Measurements from ENCODE around the gene C16orf90.

The C16orf90 gene

GRCh38 chr16:3495176-3495575 is at the start of gene C16orf90:
TSS of gene C16orf90 (minus strand) at chr16:3495489. CDS start at chr16:3495421, 68 bp downstream.
- no peak for DNase-seq

GRCh38 chr16:3542601-3543373 is 47.5 kb upstream of the C16orf90 start:
- DNase-seq = peak; percentile 19

GRCh38 chr16:3541527-3542155 is 46.4 kb upstream of the C16orf90 start:
- no peak for DNase-seq

GRCh38 chr16:3538222-3538621 is 42.9 kb upstream of the C16orf90 start:
- DNase-seq = no peak

- DNase-seq = no peak
These were observed 41.6 kb upstream of the C16orf90 start for GRCh38 chr16:3536851-3537250.

- no peak for DNase-seq
These were observed 41.0 kb upstream of the C16orf90 start for GRCh38 chr16:3536271-3536731.

- no peak for DNase-seq
These were observed 38.8 kb upstream of the C16orf90 start for GRCh38 chr16:3534126-3534525.

- DNase-seq = peak; percentile 46
These were observed 37.5 kb upstream of the C16orf90 start for GRCh38 chr16:3532741-3533140.

- peak; percentile 53 for DNase-seq
These were observed 35.2 kb upstream of the C16orf90 start for GRCh38 chr16:3530371-3530914.

GRCh38 chr16:3529175-3529574 is 33.9 kb upstream of the C16orf90 start:
- no peak for DNase-seq

GRCh38 chr16:3528406-3528805 is 33.1 kb upstream of the C16orf90 start:
- DNase-seq = peak; percentile 19

- peak; percentile 82 for DNase-seq
These were observed 32.0 kb upstream of the C16orf90 start for GRCh38 chr16:3527216-3527829.

- DNase-seq = peak; percentile 17
These were observed 30.7 kb upstream of the C16orf90 start for GRCh38 chr16:3525951-3526350.

GRCh38 chr16:3523281-3523680 is 28.0 kb upstream of the C16orf90 start:
- no peak for DNase-seq

GRCh38 chr16:3520841-3521240 is 25.6 kb upstream of the C16orf90 start:
- no peak for DNase-seq

GRCh38 chr16:3520413-3520812 is 25.1 kb upstream of the C16orf90 start:
- no peak for DNase-seq

GRCh38 chr16:3519581-3519980 is 24.3 kb upstream of the C16orf90 start:
- DNase-seq = no peak

- DNase-seq = no peak
These were observed 23.7 kb upstream of the C16orf90 start for GRCh38 chr16:3518986-3519348.

- DNase-seq = no peak
These were observed 23.1 kb upstream of the C16orf90 start for GRCh38 chr16:3518292-3518985.

GRCh38 chr16:3515897-3516296 is 20.6 kb upstream of the C16orf90 start:
- DNase-seq = no peak

- no peak for DNase-seq
These were observed 19.3 kb upstream of the C16orf90 start for GRCh38 chr16:3514621-3515020.

- peak; percentile 30 for DNase-seq
These were observed 18.7 kb upstream of the C16orf90 start for GRCh38 chr16:3513892-3514583.

Data from activated effector memory CD4-positive, alpha-beta T cell treated with anti-CD3 and anti-CD28 coated beads, Interleukin-2, amount 50 U/mL, for 16 hours (primary cell).